Liver (tissue), 9 donors: ENCODE measurements around the gene SORBS2. TPM values are rescaled to one million over a fixed set of nuclear protein-coding genes. Genes with fewer than 3 reads are reported as not detected.
A peak's percentile ranks its signal among the peaks of the same experiment; 100 is the strongest.

Experiments
- DNase-seq: peaks from one replicate; pipeline ENCODE4 v3.0.0-alpha.2; 2017; ENCODE audit warnings: low spot score
- H3K27ac ChIP-seq, 2 donors: one replicate each; pipeline ENCODE4 v1.7.0; 2013; ENCODE audit warnings: inconsistent platforms in 2 of 2, low read length in 2 of 2, control low read depth in 1 of 2, low read depth in 1 of 2, mild to moderate bottlenecking in 1 of 2
- H3K27me3 ChIP-seq, 4 donors: one replicate each; pipeline versions ENCODE4 v1.6.1 to v1.7.0; 2013; ENCODE audit warnings: low read length in 3 of 4, inconsistent platforms in 1 of 4, mild to moderate bottlenecking in 1 of 4, moderate library complexity in 1 of 4; ENCODE audit not compliant: control insufficient read depth in 4 of 4, insufficient read depth in 4 of 4
- H3K36me3 ChIP-seq, 4 donors: one replicate each; pipeline versions ENCODE4 v1.6.1 to v1.7.0; 2013; ENCODE audit warnings: low read length in 3 of 4, mild to moderate bottlenecking in 3 of 4, low read depth in 1 of 4, moderate library complexity in 1 of 4; ENCODE audit not compliant: control insufficient read depth in 4 of 4, insufficient read depth in 3 of 4
- H3K4me1 ChIP-seq, 4 donors: one replicate each; pipeline versions ENCODE4 v1.6.1 to v1.7.0; 2013; ENCODE audit warnings: low read length in 3 of 4, mild to moderate bottlenecking in 3 of 4, moderate library complexity in 1 of 4; ENCODE audit not compliant: control insufficient read depth in 4 of 4, insufficient read depth in 4 of 4
- H3K4me3 ChIP-seq, 3 donors: one replicate each; pipeline versions ENCODE4 v1.6.1 to v1.7.0; 2013; ENCODE audit warnings: low read length in 3 of 3, control low read depth in 1 of 3, low read depth in 1 of 3, mild to moderate bottlenecking in 1 of 3
- H3K9ac ChIP-seq, 2 donors: one replicate each; pipeline ENCODE4 v1.7.0; 2013; ENCODE audit warnings: low read length in 2 of 2, mild to moderate bottlenecking in 2 of 2, moderate library complexity in 2 of 2, control low read depth in 1 of 2, low read depth in 1 of 2
- H3K9me3 ChIP-seq, 4 donors: one replicate each; pipeline versions ENCODE4 v1.6.1 to v1.7.0; 2013; ENCODE audit warnings: low read length in 3 of 4; ENCODE audit not compliant: control insufficient read depth in 4 of 4
- CTCF ChIP-seq: fragments of 150-350 bp; IDR thresholded peaks from 2 replicates; pipeline ENCODE4 v1.5.1; 2017; ENCODE audit warnings: improper control_type of control experiment, low read depth, low read length; ENCODE audit not compliant: missing input control
- EGR1 ChIP-seq, 2 donors: IDR thresholded peaks; 2 replicates each; pipeline ENCODE4 v1.6.1; 2016 to 2018; ENCODE audit warnings: antibody characterized with exemption in 2 of 2, low read depth in 2 of 2
- FOXA1 ChIP-seq: IDR thresholded peaks from 2 replicates; pipeline ENCODE4 v1.6.1; 2016; ENCODE audit warnings: antibody characterized with exemption
- FOXA2 ChIP-seq: IDR thresholded peaks from 2 replicates; pipeline ENCODE4 v1.6.1; 2016; ENCODE audit warnings: antibody characterized with exemption
- GABPA ChIP-seq, 2 donors: IDR thresholded peaks in 1 of 2; conservative IDR thresholded peaks in 1 of 2; 2 replicates each; pipeline ENCODE4 v1.6.1; 2016; ENCODE audit warnings: antibody characterized with exemption in 2 of 2, mild to moderate bottlenecking in 1 of 2, moderate library complexity in 1 of 2
- HNF4A ChIP-seq, 2 donors: conservative IDR thresholded peaks; 2 replicates each; pipeline ENCODE4 v1.6.1; 2016; ENCODE audit warnings: antibody characterized with exemption in 2 of 2, mild to moderate bottlenecking in 2 of 2
- HNF4G ChIP-seq: IDR thresholded peaks from 2 replicates; pipeline ENCODE4 v1.6.1; 2016; ENCODE audit warnings: antibody characterized with exemption
- JUND ChIP-seq, 2 donors: IDR thresholded peaks; 2 replicates each; pipeline ENCODE4 v1.6.1; 2016; ENCODE audit warnings: antibody characterized with exemption in 2 of 2
- NR2F2 ChIP-seq: IDR thresholded peaks from 2 replicates; pipeline ENCODE4 v1.6.1; 2016; ENCODE audit warnings: antibody characterized with exemption
- RAD21 ChIP-seq, 2 donors: IDR thresholded peaks; 2 replicates each; pipeline ENCODE4 v1.6.1; 2016; ENCODE audit warnings: antibody characterized with exemption in 2 of 2, mild to moderate bottlenecking in 2 of 2
- REST ChIP-seq: IDR thresholded peaks from 2 replicates; pipeline ENCODE4 v1.6.1; 2016; ENCODE audit warnings: antibody characterized with exemption, mild to moderate bottlenecking
- RXRA ChIP-seq, 2 donors: IDR thresholded peaks; 2 replicates each; pipeline ENCODE4 v1.6.1; 2017 to 2018; ENCODE audit warnings: antibody characterized with exemption in 2 of 2, mild to moderate bottlenecking in 1 of 2
- SP1 ChIP-seq: IDR thresholded peaks from 2 replicates; pipeline ENCODE4 v1.6.1; 2018; ENCODE audit warnings: antibody characterized with exemption, mild to moderate bottlenecking
- TAF1 ChIP-seq: conservative IDR thresholded peaks from 2 replicates; pipeline ENCODE4 v1.6.1; 2016; ENCODE audit warnings: antibody characterized with exemption, mild to moderate bottlenecking
- YY1 ChIP-seq: IDR thresholded peaks from 2 replicates; pipeline ENCODE4 v1.6.1; 2016; ENCODE audit warnings: antibody characterized with exemption, mild to moderate bottlenecking
- WGBS: extraction: QIAGEN DNeasy Blood & Tissue Kit; methylation state at CpG from one replicate; pipeline ENCODE4 v1.1.7; 2013; 5-methylcytosine and 5-hydroxymethylcytosine counted together
- polyA plus RNA-seq, 2 donors: library from polyadenylated mRNA; stranded (reverse) in 1 of 2; unstranded in 1 of 2; fragments of 200-250 nt in 1 of 2; fragments of >200 nt in 1 of 2; fragmentation: Nextera tagmentation in 1 of 2; extraction: Ambion mirVana in 1 of 2; gene quantifications; one replicate each; pipeline versions ENCODE4 v1.2.1 to v1.2.3, GENCODE V29; 2013 to 2015
- total RNA-seq, 2 donors: library from RNA; depleted of rRNA; stranded (reverse); fragments of >200 nt; gene quantifications; one replicate each; pipeline ENCODE4 v1.2.3, GENCODE V29; 2014
- TF ChIP-seq, protein P1 (sequence below): IDR thresholded peaks from 2 replicates; pipeline ENCODE4 v1.6.1; 2016; ENCODE audit warnings: antibody characterized with exemption
- TF ChIP-seq, protein P2 (sequence below): IDR thresholded peaks from 2 replicates; pipeline ENCODE4 v1.6.1; 2016; ENCODE audit warnings: antibody characterized with exemption
- TF ChIP-seq, protein P3 (sequence below): IDR thresholded peaks from 2 replicates; pipeline ENCODE4 v1.6.1; 2016; ENCODE audit warnings: antibody characterized with exemption
- donor health status: healthy.
- donor health status: healthy.
- donor health status: healthy.
- donor health status: healthy.
- donor health status: healthy.

Gene SORBS2
- total and polyA plus RNA-seq, 4 donors: 23.3 to 136 (median 59.6) TPM

DNA sequence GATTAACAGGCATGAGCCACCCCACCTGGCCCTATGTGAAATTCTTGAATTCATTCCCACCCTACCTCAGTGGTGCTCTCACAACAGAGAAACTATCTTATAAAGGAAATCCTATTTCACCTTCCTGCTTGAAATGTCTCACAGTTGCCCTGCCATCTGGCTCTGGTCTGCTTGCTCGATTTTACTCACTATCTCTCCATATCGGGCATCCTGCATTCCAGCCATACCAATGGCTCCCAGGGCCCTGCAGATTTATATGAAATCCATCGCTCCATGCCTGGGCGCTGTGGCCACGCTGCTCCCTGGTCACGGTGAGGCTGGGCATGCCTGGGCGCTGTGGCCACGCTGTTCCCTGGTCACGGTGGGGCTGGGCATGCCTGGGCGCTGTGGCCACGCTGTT lies 15.8 kb downstream of the SORBS2 start:
- peak overlapping the region in 1 of 2 donors; percentile 9 for H3K27ac ChIP-seq

More for the DNA sequence above, 15.8 kb downstream of the SORBS2 start:
- no peaks in the 10 kb centered on the region for H3K27me3 ChIP-seq
- H3K9me3 ChIP-seq: no peaks in the 10 kb centered on the region
- peaks cover 0 to 11% (median 2%) of the 10 kb centered on the region in 4 donors for H3K4me1 ChIP-seq
- no peak overlapping the region for H3K9ac ChIP-seq
- WGBS: 91% methylated on average over 11 of the region's 11 CpGs
- no peak for TF ChIP-seq TAF1
- TF ChIP-seq CTCF: no peak
- TF ChIP-seq, protein P1, sequence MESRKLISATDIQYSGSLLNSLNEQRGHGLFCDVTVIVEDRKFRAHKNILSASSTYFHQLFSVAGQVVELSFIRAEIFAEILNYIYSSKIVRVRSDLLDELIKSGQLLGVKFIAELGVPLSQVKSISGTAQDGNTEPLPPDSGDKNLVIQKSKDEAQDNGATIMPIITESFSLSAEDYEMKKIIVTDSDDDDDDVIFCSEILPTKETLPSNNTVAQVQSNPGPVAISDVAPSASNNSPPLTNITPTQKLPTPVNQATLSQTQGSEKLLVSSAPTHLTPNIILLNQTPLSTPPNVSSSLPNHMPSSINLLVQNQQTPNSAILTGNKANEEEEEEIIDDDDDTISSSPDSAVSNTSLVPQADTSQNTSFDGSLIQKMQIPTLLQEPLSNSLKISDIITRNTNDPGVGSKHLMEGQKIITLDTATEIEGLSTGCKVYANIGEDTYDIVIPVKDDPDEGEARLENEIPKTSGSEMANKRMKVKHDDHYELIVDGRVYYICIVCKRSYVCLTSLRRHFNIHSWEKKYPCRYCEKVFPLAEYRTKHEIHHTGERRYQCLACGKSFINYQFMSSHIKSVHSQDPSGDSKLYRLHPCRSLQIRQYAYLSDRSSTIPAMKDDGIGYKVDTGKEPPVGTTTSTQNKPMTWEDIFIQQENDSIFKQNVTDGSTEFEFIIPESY: no peak
- TF ChIP-seq HNF4A (conservative IDR thresholded peaks at IDR 0.05): no peak
- no peak for TF ChIP-seq SP1
- no peak for TF ChIP-seq NR2F2
- TF ChIP-seq FOXA1: no peak
- TF ChIP-seq JUND (IDR thresholded peaks at IDR 0.05): no peak
- TF ChIP-seq FOXA2: no peak
- no peak for TF ChIP-seq GABPA (IDR thresholded peaks at IDR 0.05 in 1 of 2, conservative IDR thresholded peaks at IDR 0.05 in 1 of 2)
- no peak for TF ChIP-seq YY1
- no peak for TF ChIP-seq RXRA (IDR thresholded peaks at IDR 0.05)
- no peak for TF ChIP-seq REST
- TF ChIP-seq EGR1 (IDR thresholded peaks at IDR 0.05; ENCODE audit: low read depth in 2 of 2): no peak
- TF ChIP-seq HNF4G: no peak
- TF ChIP-seq RAD21 (IDR thresholded peaks at IDR 0.05): no peak
- TF ChIP-seq, protein P2, sequence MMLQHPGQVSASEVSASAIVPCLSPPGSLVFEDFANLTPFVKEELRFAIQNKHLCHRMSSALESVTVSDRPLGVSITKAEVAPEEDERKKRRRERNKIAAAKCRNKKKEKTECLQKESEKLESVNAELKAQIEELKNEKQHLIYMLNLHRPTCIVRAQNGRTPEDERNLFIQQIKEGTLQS: no peak
- TF ChIP-seq, protein P3, sequence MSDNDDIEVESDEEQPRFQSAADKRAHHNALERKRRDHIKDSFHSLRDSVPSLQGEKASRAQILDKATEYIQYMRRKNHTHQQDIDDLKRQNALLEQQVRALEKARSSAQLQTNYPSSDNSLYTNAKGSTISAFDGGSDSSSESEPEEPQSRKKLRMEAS: no peak
- DNase-seq: no peak
- H3K36me3 ChIP-seq: peaks cover 0 to 6% (median 4%) of the 10 kb centered on the region in 4 donors
- no peak overlapping the region for H3K4me3 ChIP-seq
